ENCODE data around the gene ACSL6.

DNA sequence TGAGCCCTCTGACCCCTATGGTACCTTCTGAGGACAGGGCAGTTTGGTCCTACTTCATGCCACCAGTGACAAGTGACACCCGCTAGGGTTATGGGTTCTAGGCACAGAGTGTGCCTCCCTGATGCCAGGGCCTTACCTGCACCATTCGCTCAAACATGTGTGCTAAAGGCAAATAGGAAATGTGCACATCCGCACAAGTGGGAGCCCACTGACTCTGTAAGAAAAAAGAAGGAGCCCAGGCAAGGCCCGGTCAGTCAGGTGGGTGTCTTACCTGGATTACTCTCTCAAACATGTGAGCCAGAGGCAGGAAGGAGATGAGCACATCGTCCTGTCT is 36.9 kb downstream of the ACSL6 start:
- TF ChIP-seq EZH2 (IDR thresholded peaks at IDR 0.05; ENCODE audit: borderline replicate concordance, insufficient read depth, low read depth, low read length, poor library complexity, severe bottlenecking): no peak
- TF ChIP-seq, protein P1, sequence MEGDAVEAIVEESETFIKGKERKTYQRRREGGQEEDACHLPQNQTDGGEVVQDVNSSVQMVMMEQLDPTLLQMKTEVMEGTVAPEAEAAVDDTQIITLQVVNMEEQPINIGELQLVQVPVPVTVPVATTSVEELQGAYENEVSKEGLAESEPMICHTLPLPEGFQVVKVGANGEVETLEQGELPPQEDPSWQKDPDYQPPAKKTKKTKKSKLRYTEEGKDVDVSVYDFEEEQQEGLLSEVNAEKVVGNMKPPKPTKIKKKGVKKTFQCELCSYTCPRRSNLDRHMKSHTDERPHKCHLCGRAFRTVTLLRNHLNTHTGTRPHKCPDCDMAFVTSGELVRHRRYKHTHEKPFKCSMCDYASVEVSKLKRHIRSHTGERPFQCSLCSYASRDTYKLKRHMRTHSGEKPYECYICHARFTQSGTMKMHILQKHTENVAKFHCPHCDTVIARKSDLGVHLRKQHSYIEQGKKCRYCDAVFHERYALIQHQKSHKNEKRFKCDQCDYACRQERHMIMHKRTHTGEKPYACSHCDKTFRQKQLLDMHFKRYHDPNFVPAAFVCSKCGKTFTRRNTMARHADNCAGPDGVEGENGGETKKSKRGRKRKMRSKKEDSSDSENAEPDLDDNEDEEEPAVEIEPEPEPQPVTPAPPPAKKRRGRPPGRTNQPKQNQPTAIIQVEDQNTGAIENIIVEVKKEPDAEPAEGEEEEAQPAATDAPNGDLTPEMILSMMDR (IDR thresholded peaks at IDR 0.05): no peak
